ENCODE data around the gene GLRA2. TPM values are rescaled to one million over a fixed set of nuclear protein-coding genes. Genes with fewer than 3 reads are reported as not detected.
"Not testable (repeated sequence)": the region's sequence is repeated elsewhere in the genome, so short reads cannot be mapped to it uniquely, and the experiment has no call there.

The GLRA2 gene
- total RNA-seq, 1 experiment from 2014 or later, result not detected

DNA sequence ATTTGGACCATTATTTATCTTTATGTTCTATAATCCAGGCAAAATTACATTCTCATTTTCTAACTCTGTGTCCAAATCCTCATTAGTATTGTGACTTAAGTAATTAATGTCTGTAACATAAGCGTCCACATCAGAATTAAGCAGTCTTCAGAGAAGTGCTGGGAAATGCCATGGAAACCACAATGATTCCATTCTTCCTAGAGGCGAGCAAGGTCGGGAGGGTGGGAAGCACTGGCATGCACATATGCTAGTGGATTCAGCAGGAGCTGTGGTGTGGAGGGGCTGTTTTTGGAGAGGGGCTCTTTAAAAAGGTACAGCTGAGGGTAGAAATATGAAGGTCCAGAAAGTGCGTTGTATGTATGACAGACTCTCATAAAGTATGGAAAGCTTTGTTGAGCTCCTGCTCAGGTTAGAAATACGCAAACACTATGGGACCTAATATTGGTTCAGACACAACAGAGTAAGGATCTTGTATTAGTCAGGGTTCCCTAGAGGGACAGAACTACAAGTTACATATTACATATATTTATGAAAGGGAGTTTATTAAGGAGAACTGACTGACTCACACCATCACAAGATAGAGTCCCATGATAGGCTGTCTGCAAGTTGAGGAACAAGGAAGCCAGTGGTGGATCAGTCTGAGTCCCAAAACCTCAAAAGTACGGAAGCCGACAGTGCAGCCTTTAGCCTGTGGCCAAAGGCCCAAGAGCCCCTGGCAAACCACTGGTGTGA, 61.5 kb downstream of the GLRA2 start:
- no peak for DNase-seq (ENCODE audit: extremely low read depth, low read depth)

DNA sequence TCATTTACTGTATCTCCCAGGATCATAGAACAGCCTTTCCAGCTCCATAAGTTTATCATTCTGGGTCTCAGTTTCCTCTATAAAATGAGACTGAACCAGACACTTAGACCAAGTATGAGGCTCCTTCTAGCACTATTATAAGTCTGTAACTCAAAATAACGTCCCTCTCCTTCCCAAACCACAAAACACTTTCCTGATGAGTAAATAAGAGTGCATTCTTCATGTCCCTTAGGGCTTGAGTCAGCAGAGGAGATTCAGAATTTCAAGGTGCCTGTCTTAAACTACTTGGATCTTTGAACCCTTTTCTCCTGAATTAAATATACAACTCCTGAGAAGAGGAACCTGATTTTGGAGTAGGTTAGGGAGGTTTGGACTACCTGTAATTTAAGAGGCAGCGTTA, 62.6 kb downstream of the GLRA2 start:
- no peak for DNase-seq (ENCODE audit: extremely low read depth, low read depth)

GRCh38 chrX:14594521-14594920, 65.2 kb downstream of the GLRA2 start:
- DNase-seq (ENCODE audit: extremely low read depth, low read depth), result no peak

DNA sequence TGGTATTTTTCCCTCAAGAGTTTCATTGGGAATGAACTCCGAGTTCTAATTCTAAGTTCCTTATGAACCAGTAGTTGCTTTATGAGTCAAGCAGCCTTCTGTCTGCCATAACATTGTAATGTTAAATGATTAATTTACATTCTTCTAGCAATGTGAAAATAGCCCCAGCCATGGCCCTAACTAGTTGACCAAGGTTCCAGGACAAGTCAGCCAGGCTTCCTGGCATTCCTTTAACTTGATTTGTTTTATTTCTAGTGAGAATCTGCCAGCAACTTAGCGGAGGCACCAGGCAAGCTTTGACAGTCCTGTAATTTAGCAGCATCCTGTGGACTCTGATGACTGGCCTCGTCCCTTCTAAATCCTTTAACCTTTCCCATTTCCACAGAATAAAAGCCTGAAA, 69.0 kb downstream of the GLRA2 start:
- DNase-seq (ENCODE audit: extremely low read depth, low read depth), result no peak

GRCh38 chrX:14607446-14607985, 78.2 kb downstream of the GLRA2 start:
- no peak for DNase-seq (ENCODE audit: extremely low read depth, low read depth)

DNA sequence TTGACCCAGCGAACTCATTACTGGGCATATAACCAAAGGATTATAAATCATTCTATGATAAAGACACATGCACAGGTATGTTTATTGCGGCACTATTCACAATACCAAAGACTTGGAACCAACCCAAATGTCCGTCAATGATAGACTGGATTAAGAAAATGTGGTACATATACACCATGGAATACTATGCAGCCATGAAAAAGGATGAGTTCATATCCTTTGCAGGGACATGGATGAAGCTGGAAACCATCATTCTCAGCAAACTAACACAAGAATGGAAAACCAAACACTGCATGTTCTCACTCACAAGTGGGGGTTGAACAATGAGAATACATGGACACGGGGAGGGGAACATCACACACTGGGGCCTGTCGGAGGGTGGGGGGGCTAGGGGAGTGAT, 83.1 kb downstream of the GLRA2 start:
- not testable (repeated sequence) for DNase-seq (ENCODE audit: extremely low read depth, low read depth)

GRCh38 chrX:14616301-14616700, 87.0 kb downstream of the GLRA2 start:
- no peak for DNase-seq (ENCODE audit: extremely low read depth, low read depth)

DNA sequence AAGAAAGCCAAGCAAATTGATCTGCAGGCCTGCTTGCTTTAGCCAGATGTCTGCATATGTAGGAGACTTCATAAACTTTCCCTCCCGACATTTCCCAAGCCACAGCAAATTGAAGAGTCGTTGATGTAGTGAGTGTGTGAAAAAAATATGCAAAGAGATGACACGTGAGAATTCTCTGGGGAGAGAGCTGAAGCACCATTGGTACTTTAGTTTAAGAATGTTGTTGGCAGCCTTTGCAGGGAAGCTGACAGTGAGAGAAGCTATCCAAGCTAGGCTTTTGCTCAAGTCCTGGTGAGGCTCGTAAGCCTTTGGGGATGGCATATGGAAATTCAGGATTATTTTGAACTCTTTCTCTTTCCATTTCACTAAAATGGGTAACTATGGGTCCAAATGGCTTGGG, 87.5 kb downstream of the GLRA2 start:
- DNase-seq (ENCODE audit: extremely low read depth, low read depth), result no peak

GRCh38 chrX:14618177-14618965, 89.0 kb downstream of the GLRA2 start:
- no peak for DNase-seq (ENCODE audit: extremely low read depth, low read depth)

DNA sequence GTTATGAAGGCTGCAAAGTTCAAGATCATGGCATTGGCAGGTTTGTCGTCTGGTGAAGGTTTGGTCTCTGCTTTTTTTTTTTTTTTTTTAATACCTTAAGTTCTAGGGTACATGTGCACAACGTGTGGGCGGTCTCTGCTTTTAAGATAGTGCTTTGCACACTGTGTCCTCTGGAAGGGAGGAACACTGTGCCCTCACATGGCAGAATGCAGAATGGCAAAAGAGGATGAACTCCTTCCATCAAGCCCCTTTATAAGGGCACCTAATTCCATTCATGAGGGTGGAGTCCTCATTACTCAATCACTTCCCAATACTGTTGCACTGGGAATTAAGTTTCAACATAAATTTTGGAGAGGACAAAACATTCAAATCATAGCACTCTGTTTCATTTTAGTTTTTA, 101.4 kb downstream of the GLRA2 start:
- no peak for DNase-seq (ENCODE audit: extremely low read depth, low read depth)

DNA sequence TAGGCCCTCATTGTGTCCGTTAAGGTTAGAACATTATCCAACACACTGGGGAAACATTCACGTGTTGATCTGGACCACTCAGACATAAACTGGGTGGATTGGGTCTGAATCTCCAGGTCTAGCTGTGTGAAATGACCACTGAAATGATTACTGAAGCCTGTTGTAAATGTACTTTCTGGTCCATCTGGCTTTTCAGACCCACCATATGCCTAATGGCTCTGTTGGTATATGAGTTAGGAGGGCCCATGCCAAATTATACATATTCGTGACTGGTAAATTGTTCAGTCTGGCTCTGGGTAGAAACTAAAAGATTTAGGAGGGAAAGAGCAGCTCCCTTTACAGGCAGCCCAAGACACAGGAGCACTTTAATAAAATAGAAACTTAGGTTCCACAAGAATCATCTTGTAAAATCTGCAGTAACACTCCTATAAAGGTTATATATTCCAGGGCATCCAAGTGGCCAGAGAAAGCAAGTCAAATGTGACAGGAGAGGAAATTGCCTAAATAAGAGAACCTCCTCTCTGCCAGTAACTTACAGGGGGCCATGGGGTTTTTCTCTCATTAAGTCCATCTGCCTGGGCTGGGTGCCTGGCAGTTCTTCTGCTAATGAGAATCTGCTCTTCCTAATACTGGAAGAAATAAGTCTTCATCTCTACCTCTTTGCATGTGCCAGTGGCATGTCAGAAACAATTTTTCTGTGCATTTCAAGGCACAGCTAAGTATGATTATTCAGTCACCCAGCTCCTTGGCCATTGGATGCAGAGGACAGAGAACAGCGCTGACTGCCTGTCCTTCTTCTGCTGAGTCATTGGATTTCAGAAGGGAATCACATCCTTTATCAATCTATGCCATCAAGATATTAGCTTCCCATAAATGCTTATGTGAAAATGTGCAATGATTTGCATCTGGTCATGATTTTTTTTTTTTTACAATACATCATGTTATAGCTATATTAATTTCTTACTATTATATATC, 112.6 kb downstream of the GLRA2 start:
- DNase-seq (ENCODE audit: extremely low read depth, low read depth), result no peak

DNA sequence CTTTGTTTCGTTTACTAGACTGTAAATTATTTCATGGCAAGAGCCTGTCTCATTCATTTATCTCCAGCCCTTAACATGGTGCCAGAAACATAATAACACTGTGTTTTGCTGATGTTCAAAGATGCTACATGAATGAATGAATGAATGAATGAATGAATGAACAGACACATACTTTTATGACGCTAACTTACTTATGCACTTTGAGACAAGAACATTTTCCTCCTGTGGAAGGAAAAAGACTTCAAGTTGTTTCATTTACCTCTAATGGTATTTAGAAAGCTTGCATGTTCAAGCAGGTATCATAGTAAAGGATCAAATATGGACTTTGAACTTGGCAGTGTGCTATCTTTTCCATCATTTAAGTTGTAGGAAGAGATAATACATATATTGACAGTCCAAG, 131.6 kb downstream of the GLRA2 start:
- DNase-seq (ENCODE audit: extremely low read depth, low read depth), result no peak

DNA sequence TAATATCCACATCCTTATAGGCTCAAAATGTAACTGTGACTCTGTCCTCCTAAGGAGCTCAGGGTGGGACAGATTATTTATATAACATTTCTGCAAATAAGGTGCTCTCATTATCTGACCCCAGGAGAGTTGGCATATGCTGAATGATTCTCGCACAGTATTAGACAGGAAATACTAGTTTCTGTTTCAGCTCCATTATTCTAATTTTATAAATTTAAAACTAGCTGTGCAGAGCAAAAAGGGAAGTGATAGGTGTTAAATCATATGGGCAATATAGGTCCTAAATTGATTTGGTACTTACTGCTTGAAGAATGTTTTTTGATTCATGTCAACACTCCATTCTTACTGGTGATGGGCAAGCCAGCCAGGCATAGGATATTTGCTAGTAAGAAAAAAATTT, 141.5 kb downstream of the GLRA2 start:
- DNase-seq (ENCODE audit: extremely low read depth, low read depth), result no peak

DNA sequence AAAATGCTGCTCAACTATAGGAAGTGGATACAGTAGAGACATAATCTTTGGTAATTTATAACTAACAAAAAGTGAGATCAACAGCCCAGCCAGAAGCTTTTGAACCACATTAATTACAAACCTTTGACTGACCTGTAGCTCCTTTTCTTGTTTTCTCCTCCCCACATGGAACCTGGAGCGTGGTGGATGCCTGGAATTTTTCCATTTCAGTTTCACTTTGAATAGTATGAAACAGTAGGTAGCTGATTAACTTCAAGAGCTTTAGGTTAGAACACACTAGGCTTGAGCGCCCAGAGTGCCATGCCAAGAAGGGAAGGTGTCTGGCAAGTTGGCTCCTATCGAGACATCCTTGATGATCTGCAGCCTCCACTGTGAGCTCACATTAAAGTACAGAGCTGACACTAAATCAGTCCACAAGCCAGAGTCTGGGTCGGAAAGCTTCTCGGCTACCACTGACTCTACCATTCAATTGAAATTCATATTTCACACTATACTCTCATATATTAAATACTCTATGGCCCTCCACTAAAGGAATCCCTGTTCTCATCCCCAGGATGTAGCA, 143.4 kb downstream of the GLRA2 start:
- no peak for DNase-seq (ENCODE audit: extremely low read depth, low read depth)

GRCh38 chrX:14673236-14673635, 143.9 kb downstream of the GLRA2 start:
- no peak for DNase-seq (ENCODE audit: extremely low read depth, low read depth)

DNA sequence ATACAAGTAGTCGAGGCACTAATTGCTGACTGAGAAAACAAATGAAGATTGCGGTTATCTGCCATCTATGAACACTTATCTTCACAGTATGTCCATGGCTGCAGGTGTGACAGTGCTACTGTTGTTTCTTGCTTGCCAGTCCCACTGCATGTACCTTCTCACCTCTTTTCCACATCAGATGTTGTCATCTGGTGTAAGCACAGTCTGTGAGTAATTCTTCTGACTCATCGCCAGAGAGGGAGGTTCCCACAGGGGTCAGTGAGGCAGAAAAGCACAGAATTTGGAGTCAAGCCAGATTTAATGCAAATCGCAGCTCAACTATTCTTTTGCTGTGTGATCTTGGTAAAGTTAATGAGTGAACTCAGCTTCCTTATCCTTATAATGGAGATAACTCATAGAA, 144.4 kb downstream of the GLRA2 start:
- DNase-seq (ENCODE audit: extremely low read depth, low read depth), result peak; percentile 87

DNA sequence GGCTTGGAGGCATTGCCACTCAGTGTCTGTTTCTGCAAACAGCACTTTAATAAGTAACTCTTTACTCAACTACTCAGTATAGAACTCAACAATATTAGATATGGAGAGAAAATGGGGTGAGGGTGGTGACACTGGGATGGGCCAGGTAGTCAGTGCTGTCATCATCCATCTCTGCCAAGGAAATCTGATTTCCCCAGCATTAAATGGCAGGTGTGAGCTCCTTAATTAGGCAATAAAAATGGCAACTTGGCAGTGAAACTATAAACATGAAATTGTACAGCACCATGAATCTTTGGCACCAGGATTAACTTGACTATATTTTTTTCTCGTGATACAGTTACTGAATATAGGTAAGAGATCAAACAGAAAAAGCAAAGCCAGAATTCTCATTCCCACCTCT, 146.2 kb downstream of the GLRA2 start:
- DNase-seq (ENCODE audit: extremely low read depth, low read depth), result no peak

- DNase-seq (ENCODE audit: extremely low read depth, low read depth), result no peak
These were observed 147.1 kb downstream of the GLRA2 start for GRCh38 chrX:14676431-14676830.

DNA sequence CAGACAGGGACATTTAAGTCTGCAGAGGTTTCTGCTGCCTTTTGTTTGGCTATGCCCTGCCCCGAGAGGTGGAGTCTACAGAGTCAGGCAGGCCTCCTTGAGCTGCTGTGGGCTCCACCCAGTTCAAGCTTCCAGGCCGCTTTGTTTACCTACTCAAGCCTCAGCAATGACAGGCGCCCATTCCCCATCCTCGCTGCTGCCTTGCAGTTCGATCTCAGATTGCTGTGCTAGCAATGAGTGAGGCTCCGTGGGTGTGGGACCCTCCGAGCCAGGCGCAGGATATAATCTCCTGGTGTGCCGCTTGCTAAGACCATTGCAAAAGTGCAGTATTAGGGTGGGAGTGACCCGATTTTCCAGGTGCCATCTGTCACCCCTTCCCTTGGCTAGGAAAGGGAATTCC, 159.0 kb downstream of the GLRA2 start:
- DNase-seq (ENCODE audit: extremely low read depth, low read depth), result not testable (repeated sequence)

- no peak for DNase-seq (ENCODE audit: extremely low read depth, low read depth)
These were observed 161.2 kb downstream of the GLRA2 start for GRCh38 chrX:14690553-14690952.

All from NCI-H460 (cell line).